Measurements from ENCODE around the gene PER1.

DNA sequence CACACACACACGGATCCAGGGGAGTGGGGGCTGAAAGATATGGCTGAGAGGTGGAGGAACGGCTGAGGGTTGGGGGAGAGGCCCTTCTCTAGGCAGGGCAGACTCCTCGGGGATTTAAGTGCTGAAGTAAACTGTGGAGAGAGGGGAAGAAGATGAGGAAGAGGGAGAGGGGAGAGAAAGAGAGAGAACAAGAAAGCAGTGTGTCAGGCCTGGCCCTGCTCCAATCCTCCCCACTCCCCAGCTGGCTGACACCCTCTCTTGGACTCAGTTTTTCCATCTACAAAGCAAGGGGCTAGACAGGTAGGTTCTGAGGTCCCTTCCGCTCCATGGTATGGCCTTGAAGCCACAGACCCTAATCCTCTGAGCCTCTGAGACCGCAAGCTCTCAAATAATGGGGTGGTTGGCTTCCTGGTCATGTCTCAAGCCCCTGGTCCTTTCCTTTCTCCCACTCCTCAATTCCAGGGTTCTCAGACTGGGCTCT, 8.6 kb upstream of the PER1 start:
- TF ChIP-seq, protein P1, sequence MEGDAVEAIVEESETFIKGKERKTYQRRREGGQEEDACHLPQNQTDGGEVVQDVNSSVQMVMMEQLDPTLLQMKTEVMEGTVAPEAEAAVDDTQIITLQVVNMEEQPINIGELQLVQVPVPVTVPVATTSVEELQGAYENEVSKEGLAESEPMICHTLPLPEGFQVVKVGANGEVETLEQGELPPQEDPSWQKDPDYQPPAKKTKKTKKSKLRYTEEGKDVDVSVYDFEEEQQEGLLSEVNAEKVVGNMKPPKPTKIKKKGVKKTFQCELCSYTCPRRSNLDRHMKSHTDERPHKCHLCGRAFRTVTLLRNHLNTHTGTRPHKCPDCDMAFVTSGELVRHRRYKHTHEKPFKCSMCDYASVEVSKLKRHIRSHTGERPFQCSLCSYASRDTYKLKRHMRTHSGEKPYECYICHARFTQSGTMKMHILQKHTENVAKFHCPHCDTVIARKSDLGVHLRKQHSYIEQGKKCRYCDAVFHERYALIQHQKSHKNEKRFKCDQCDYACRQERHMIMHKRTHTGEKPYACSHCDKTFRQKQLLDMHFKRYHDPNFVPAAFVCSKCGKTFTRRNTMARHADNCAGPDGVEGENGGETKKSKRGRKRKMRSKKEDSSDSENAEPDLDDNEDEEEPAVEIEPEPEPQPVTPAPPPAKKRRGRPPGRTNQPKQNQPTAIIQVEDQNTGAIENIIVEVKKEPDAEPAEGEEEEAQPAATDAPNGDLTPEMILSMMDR (IDR thresholded peaks at IDR 0.05) = no peak
- no peak for TF ChIP-seq POLR2A (IDR thresholded peaks at IDR 0.05)
